GM12891 (cell line): ENCODE measurements around the gene GALK1.

Experiments used
- POLR2A ChIP-seq: IDR thresholded peaks from 2 replicates; pipeline ENCODE4 v1.6.1; 2011; ENCODE audit warnings: low read depth, low read length, control low read depth
- TAF1 ChIP-seq: IDR thresholded peaks from 2 replicates; pipeline ENCODE4 v1.6.1; 2011; ENCODE audit warnings: low read depth, low read length, control low read depth

DNA sequence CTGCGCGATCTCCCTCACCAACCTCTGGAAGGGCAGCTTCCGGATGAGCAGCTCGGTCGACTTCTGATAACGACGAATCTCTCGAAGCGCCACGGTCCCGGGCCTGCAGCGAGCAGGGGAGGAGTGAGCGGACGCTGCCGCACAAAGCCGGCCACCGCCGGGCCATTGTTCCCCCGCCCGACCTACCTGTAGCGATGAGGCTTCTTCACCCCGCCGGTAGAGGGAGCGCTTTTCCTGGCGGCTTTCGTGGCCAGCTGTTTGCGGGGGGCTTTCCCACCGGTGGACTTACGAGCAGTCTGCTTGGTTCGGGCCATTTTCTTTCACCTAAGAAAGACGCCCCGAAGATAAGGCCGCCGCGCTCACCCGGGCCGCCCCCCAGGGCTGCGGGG lies 13.9 kb upstream of the GALK1 start:
- TF ChIP-seq POLR2A (no peak), TAF1 (no peak)
